SK-N-SH treated with all-trans-retinoic acid at 6 μM for 48 hours (cell line): ENCODE measurements around the gene ARHGAP26.

Experiments used
- ATAC-seq: fragments of 200-7000 bp; cut with Tn5 transposase; 3 replicates; pipeline ENCODE4 v1.9.1; 2020; ENCODE audit warnings: mild to moderate bottlenecking, moderate library complexity
- ARNTL ChIP-seq: fragments of 450-650 bp; formaldehyde crosslinking; IDR thresholded peaks from 2 replicates; pipeline ENCODE4 v1.5.0; 2020; ENCODE audit warnings: low read depth, mild to moderate bottlenecking, moderate library complexity, borderline replicate concordance
- BACH2 ChIP-seq: fragments of 250-450 bp; sonication (Bioruptor Pico); IDR thresholded peaks from 2 replicates; pipeline ENCODE4 v1.9.0; 2021; ENCODE audit warnings: mild to moderate bottlenecking, borderline replicate concordance
- CSDC2 ChIP-seq: fragments of 250-450 bp; sonication (Bioruptor Pico); IDR thresholded peaks from 2 replicates; pipeline ENCODE4 v1.5.0; 2020; ENCODE audit warnings: mild to moderate bottlenecking, moderate library complexity
- GLIS3 ChIP-seq: fragments of 250-450 bp; sonication (Bioruptor Pico); IDR thresholded peaks from 2 replicates; pipeline ENCODE4 v1.5.0; 2020; ENCODE audit warnings: mild to moderate bottlenecking, moderate library complexity
- ISL1 ChIP-seq: fragments of 250-450 bp; sonication (Bioruptor Pico); IDR thresholded peaks from 2 replicates; pipeline ENCODE4 v2.1.2; 2022; ENCODE audit warnings: mild to moderate bottlenecking, moderate library complexity
- OSR1 ChIP-seq: fragments of 250-450 bp; sonication (Bioruptor Pico); IDR thresholded peaks from 2 replicates; pipeline ENCODE4 v1.8.0; 2022; ENCODE audit warnings: moderate library complexity, mild to moderate bottlenecking, inconsistent platforms
- PPARA ChIP-seq: fragments of 250-450 bp; sonication (Bioruptor Pico); IDR thresholded peaks from 2 replicates; pipeline ENCODE4 v1.5.0; 2020; ENCODE audit warnings: mild to moderate bottlenecking, borderline replicate concordance
- RARB ChIP-seq: fragments of 250-450 bp; sonication (Bioruptor Pico); IDR thresholded peaks from 2 replicates; pipeline ENCODE4 v1.8.0; 2021; ENCODE audit warnings: mild to moderate bottlenecking, moderate library complexity
- SNAI2 ChIP-seq: fragments of 250-450 bp; sonication (Bioruptor Pico); IDR thresholded peaks from 2 replicates; pipeline ENCODE4 v1.5.0; 2020; ENCODE audit warnings: mild to moderate bottlenecking, moderate library complexity
- TCF4 ChIP-seq: fragments of 250-450 bp; sonication (Bioruptor Pico); IDR thresholded peaks from 2 replicates; pipeline ENCODE4 v1.8.0; 2021; ENCODE audit warnings: mild to moderate bottlenecking, moderate library complexity, borderline replicate concordance
- TOX ChIP-seq: fragments of 250-450 bp; sonication (Bioruptor Pico); IDR thresholded peaks from 2 replicates; pipeline ENCODE4 v1.8.0; 2021; ENCODE audit warnings: mild to moderate bottlenecking, moderate library complexity, borderline replicate concordance
- ZC3H10 ChIP-seq: fragments of 250-450 bp; sonication (Bioruptor Pico); IDR thresholded peaks from 2 replicates; pipeline ENCODE4 v1.5.1; 2021; ENCODE audit warnings: mild to moderate bottlenecking, moderate library complexity
- ZFP3 ChIP-seq: fragments of 250-450 bp; sonication (Bioruptor Pico); IDR thresholded peaks from 2 replicates; pipeline ENCODE4 v1.5.0; 2020; ENCODE audit warnings: mild to moderate bottlenecking, moderate library complexity
- ZFP30 ChIP-seq: fragments of 450-650 bp; formaldehyde crosslinking; IDR thresholded peaks from 2 replicates; pipeline ENCODE4 v1.5.0; 2022; ENCODE audit warnings: mild to moderate bottlenecking, moderate library complexity
- ZNF565 ChIP-seq: fragments of 450-650 bp; formaldehyde crosslinking; conservative IDR thresholded peaks from 2 replicates; pipeline ENCODE4 v1.5.0; 2020; ENCODE audit warnings: low read depth, mild to moderate bottlenecking, moderate library complexity
- ZNF70 ChIP-seq: fragments of 450-650 bp; formaldehyde crosslinking; IDR thresholded peaks from 2 replicates; pipeline ENCODE4 v1.5.0; 2020; ENCODE audit warnings: mild to moderate bottlenecking, moderate library complexity
- TF ChIP-seq, protein P1 (sequence below): fragments of 250-450 bp; sonication (Bioruptor Pico); IDR thresholded peaks from 2 replicates; pipeline ENCODE4 v1.5.0; 2020; ENCODE audit warnings: mild to moderate bottlenecking, moderate library complexity
- TF ChIP-seq, protein P2 (sequence below): fragments of 250-450 bp; sonication (Bioruptor Pico); IDR thresholded peaks from 2 replicates; pipeline ENCODE4 v1.5.1; 2021; ENCODE audit warnings: mild to moderate bottlenecking, moderate library complexity
- TF ChIP-seq, protein P3 (sequence below): fragments of 250-450 bp; sonication (Bioruptor Pico); IDR thresholded peaks from 2 replicates; pipeline ENCODE4 v1.8.0; 2020; ENCODE audit warnings: mild to moderate bottlenecking, moderate library complexity, borderline replicate concordance
- TF ChIP-seq, protein P4 (sequence below): fragments of 250-450 bp; sonication (Bioruptor Pico); IDR thresholded peaks from 2 replicates; pipeline ENCODE4 v1.8.0; 2021; ENCODE audit warnings: low read depth, mild to moderate bottlenecking, moderate library complexity, borderline replicate concordance

ARHGAP26 gene

DNA sequence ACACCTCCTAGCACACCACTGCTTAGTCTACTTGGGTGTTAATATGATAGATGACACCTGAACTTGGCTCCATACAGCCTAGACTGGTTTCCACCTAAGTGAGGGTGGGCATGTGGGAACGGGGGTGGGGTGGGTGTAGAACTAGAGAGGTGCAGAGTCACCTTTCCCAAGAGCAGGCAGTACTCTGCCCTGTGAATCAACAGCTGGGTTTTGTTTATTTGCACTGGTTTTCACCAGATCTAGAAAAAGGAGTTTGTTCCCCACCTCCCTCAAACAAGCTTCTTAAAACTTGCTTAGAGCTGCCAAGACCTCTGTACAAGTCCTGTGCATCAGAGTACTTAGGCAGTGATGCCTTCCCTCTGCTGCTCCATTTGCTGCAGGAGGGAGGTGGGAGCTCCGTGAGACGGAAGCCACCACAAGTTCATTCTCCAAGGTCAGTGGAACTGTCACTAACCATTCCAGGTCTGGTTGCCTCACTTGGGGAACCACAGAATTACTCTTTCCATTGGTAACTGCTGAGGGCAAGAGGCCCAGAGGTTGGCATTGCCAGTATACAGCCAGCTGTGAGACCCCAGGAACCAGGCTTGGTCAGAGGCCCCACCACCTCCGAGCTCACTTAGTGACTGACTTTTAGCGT, 469.8 kb downstream of the ARHGAP26 start:
- no peak for TF ChIP-seq SNAI2 (CRISPR knock-in tag)
- no peak for TF ChIP-seq TCF4 (CRISPR knock-in tag)
- no peak for TF ChIP-seq CSDC2 (CRISPR knock-in tag)
- TF ChIP-seq, protein P1, sequence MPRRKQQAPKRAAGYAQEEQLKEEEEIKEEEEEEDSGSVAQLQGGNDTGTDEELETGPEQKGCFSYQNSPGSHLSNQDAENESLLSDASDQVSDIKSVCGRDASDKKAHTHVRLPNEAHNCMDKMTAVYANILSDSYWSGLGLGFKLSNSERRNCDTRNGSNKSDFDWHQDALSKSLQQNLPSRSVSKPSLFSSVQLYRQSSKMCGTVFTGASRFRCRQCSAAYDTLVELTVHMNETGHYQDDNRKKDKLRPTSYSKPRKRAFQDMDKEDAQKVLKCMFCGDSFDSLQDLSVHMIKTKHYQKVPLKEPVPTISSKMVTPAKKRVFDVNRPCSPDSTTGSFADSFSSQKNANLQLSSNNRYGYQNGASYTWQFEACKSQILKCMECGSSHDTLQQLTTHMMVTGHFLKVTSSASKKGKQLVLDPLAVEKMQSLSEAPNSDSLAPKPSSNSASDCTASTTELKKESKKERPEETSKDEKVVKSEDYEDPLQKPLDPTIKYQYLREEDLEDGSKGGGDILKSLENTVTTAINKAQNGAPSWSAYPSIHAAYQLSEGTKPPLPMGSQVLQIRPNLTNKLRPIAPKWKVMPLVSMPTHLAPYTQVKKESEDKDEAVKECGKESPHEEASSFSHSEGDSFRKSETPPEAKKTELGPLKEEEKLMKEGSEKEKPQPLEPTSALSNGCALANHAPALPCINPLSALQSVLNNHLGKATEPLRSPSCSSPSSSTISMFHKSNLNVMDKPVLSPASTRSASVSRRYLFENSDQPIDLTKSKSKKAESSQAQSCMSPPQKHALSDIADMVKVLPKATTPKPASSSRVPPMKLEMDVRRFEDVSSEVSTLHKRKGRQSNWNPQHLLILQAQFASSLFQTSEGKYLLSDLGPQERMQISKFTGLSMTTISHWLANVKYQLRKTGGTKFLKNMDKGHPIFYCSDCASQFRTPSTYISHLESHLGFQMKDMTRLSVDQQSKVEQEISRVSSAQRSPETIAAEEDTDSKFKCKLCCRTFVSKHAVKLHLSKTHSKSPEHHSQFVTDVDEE (CRISPR knock-in tag), result no peak
- TF ChIP-seq, all 23 proteins: peak for 0

DNA sequence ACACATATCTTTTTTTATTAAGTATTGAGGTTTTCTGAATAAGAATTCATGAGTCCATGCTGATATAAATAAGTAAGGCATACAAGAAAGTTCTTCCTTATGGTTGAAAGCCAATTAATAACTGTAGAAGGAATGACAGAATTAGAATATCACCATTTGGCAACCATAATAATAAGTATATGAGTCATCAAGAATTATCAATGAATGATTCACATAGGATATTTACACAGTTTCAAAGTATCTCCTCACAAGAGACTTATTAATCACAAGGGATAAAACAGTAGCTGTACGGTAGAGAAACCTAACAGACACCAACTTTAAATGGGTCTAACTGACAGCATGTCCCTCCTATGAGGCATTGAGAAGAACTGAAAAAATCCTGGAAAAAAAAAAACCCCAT, 471.7 kb downstream of the ARHGAP26 start:
- TF ChIP-seq BACH2 (no peak), ZNF565 (CRISPR knock-in tag) (no peak), ZC3H10 (CRISPR knock-in tag) (no peak), CSDC2 (CRISPR knock-in tag) (no peak), OSR1 (no peak), SNAI2 (CRISPR knock-in tag) (no peak), ISL1 (CRISPR knock-in tag) (no peak), ARNTL (CRISPR knock-in tag) (no peak), ZFP3 (CRISPR knock-in tag) (no peak), TOX (CRISPR knock-in tag) (no peak), TCF4 (CRISPR knock-in tag) (no peak), ZFP30 (no peak), ZNF70 (no peak), RARB (CRISPR knock-in tag) (no peak), GLIS3 (no peak), PPARA (no peak)
- TF ChIP-seq, protein P2, sequence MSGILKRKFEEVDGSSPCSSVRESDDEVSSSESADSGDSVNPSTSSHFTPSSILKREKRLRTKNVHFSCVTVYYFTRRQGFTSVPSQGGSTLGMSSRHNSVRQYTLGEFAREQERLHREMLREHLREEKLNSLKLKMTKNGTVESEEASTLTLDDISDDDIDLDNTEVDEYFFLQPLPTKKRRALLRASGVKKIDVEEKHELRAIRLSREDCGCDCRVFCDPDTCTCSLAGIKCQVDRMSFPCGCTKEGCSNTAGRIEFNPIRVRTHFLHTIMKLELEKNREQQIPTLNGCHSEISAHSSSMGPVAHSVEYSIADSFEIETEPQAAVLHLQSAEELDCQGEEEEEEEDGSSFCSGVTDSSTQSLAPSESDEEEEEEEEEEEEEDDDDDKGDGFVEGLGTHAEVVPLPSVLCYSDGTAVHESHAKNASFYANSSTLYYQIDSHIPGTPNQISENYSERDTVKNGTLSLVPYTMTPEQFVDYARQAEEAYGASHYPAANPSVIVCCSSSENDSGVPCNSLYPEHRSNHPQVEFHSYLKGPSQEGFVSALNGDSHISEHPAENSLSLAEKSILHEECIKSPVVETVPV, result no peak
- TF ChIP-seq, protein P3, sequence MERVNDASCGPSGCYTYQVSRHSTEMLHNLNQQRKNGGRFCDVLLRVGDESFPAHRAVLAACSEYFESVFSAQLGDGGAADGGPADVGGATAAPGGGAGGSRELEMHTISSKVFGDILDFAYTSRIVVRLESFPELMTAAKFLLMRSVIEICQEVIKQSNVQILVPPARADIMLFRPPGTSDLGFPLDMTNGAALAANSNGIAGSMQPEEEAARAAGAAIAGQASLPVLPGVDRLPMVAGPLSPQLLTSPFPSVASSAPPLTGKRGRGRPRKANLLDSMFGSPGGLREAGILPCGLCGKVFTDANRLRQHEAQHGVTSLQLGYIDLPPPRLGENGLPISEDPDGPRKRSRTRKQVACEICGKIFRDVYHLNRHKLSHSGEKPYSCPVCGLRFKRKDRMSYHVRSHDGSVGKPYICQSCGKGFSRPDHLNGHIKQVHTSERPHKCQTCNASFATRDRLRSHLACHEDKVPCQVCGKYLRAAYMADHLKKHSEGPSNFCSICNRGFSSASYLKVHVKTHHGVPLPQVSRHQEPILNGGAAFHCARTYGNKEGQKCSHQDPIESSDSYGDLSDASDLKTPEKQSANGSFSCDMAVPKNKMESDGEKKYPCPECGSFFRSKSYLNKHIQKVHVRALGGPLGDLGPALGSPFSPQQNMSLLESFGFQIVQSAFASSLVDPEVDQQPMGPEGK, result no peak
- TF ChIP-seq, protein P1 (CRISPR knock-in tag), result no peak

More for the DNA sequence above, 469.8 kb downstream of the ARHGAP26 start:
- no peak for ATAC-seq

DNA sequence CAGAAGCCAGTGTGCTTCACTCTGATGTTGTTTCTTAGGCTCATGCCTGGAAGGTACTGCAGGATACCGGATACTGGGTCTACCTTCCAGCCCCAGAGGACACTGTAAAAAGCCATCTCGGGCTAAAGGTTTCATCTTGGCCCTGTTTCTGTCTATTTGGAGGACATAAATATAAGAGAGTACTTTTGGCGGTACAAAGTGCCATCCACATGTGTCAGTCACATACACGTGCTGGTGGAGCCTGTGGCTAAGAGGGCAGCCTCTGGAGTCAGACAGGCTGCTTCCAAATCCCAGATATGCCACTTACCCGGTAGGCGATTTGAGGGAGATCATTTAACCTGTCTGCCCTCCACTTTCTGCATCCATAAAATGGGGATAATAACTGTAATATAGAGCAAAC, 472.9 kb downstream of the ARHGAP26 start:
- ATAC-seq, result no peak
- no peak for TF ChIP-seq TCF4 (CRISPR knock-in tag)
- TF ChIP-seq, protein P3, result no peak
- TF ChIP-seq ISL1 (CRISPR knock-in tag), result no peak
- TF ChIP-seq, protein P2, result no peak
- no peak for TF ChIP-seq CSDC2 (CRISPR knock-in tag)
- TF ChIP-seq, protein P4, sequence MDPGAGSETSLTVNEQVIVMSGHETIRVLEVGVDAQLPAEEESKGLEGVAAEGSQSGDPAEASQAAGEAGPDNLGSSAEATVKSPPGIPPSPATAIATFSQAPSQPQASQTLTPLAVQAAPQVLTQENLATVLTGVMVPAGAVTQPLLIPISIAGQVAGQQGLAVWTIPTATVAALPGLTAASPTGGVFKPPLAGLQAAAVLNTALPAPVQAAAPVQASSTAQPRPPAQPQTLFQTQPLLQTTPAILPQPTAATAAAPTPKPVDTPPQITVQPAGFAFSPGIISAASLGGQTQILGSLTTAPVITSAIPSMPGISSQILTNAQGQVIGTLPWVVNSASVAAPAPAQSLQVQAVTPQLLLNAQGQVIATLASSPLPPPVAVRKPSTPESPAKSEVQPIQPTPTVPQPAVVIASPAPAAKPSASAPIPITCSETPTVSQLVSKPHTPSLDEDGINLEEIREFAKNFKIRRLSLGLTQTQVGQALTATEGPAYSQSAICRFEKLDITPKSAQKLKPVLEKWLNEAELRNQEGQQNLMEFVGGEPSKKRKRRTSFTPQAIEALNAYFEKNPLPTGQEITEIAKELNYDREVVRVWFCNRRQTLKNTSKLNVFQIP (CRISPR knock-in tag), result no peak
- TF ChIP-seq OSR1, result no peak
- no peak for TF ChIP-seq ZFP30
- TF ChIP-seq TOX (CRISPR knock-in tag), result no peak
- no peak for TF ChIP-seq ARNTL (CRISPR knock-in tag)
- TF ChIP-seq GLIS3, result no peak
- no peak for TF ChIP-seq ZFP3 (CRISPR knock-in tag)
- TF ChIP-seq, all 23 proteins: peak for 0

More for the DNA sequence above, 471.7 kb downstream of the ARHGAP26 start:
- ATAC-seq, result no peak
